ENCODE data around the gene WNK2. TPM values are rescaled to one million over a fixed set of nuclear protein-coding genes. Genes with fewer than 3 reads are reported as not detected.

Gene WNK2
- polyA plus RNA-seq, 1 donor = 80.4 TPM

GRCh38 chr9:93161786-93162562, 22.0 kb upstream of the WNK2 start:
- H3K4me3 ChIP-seq (ENCODE audit: low read length) = no peak overlapping the region
- H3K9me3 ChIP-seq (ENCODE audit: control insufficient read depth, low read depth, low read length) = no peaks in the 10 kb centered on the region
- no peaks in the 10 kb centered on the region for H3K27me3 ChIP-seq (ENCODE audit: control insufficient read depth, insufficient read depth, low read length)
- DNase-seq = no peak
- H3K36me3 ChIP-seq (ENCODE audit: control insufficient read depth, insufficient read depth, low read length) = no peaks in the 10 kb centered on the region
- WGBS (ENCODE audit: insufficient coverage, low lambda C conversion rate) = 0% methylated on average over 1 of the region's 11 CpGs
- H3K27ac ChIP-seq (ENCODE audit: low read length) = no peak overlapping the region
- peaks cover 4% of the 10 kb centered on the region for H3K4me1 ChIP-seq (ENCODE audit: control insufficient read depth, insufficient read depth, low read length)

GRCh38 chr9:93164085-93164484, 19.9 kb upstream of the WNK2 start:
- Histone ChIP-seq H3K27ac (ENCODE audit: low read length) (no peak overlapping the region), H3K4me3 (ENCODE audit: low read length) (no peak overlapping the region), H3K4me1 (ENCODE audit: control insufficient read depth, insufficient read depth, low read length) (peaks cover 6% of the 10 kb centered on the region), H3K27me3 (ENCODE audit: control insufficient read depth, insufficient read depth, low read length) (no peaks in the 10 kb centered on the region), H3K9me3 (ENCODE audit: control insufficient read depth, low read depth, low read length) (no peaks in the 10 kb centered on the region), H3K36me3 (ENCODE audit: control insufficient read depth, insufficient read depth, low read length) (no peaks in the 10 kb centered on the region)
- DNase-seq = no peak
- no CpG with 5 or more reads among the region's 13 CpGs for WGBS (ENCODE audit: insufficient coverage, low lambda C conversion rate)

GRCh38 chr9:93166699-93167098, 17.2 kb upstream of the WNK2 start:
- no peaks in the 10 kb centered on the region for H3K9me3 ChIP-seq (ENCODE audit: control insufficient read depth, low read depth, low read length)
- H3K4me3 ChIP-seq (ENCODE audit: low read length) = no peak overlapping the region
- H3K27me3 ChIP-seq (ENCODE audit: control insufficient read depth, insufficient read depth, low read length) = no peaks in the 10 kb centered on the region
- no peaks in the 10 kb centered on the region for H3K36me3 ChIP-seq (ENCODE audit: control insufficient read depth, insufficient read depth, low read length)
- no peak overlapping the region for H3K27ac ChIP-seq (ENCODE audit: low read length)
- 71% methylated on average over 1 of the region's 7 CpGs for WGBS (ENCODE audit: insufficient coverage, low lambda C conversion rate)
- H3K4me1 ChIP-seq (ENCODE audit: control insufficient read depth, insufficient read depth, low read length) = peaks cover 6% of the 10 kb centered on the region
- DNase-seq = peak in 1 of 2 donors; percentile 75

- H3K27ac ChIP-seq (ENCODE audit: low read length) = no peak overlapping the region
- H3K4me3 ChIP-seq (ENCODE audit: low read length) = no peak overlapping the region
- peaks cover 6% of the 10 kb centered on the region for H3K4me1 ChIP-seq (ENCODE audit: control insufficient read depth, insufficient read depth, low read length)
- no peaks in the 10 kb centered on the region for H3K9me3 ChIP-seq (ENCODE audit: control insufficient read depth, low read depth, low read length)
- no peaks in the 10 kb centered on the region for H3K36me3 ChIP-seq (ENCODE audit: control insufficient read depth, insufficient read depth, low read length)
- H3K27me3 ChIP-seq (ENCODE audit: control insufficient read depth, insufficient read depth, low read length) = no peaks in the 10 kb centered on the region
- WGBS (ENCODE audit: insufficient coverage, low lambda C conversion rate) = no CpG with 5 or more reads among the region's 6 CpGs
- no peak for DNase-seq
Measured at GRCh38 chr9:93167185-93167584, 16.8 kb upstream of the WNK2 start.

- WGBS (ENCODE audit: insufficient coverage, low lambda C conversion rate) = 94% methylated on average over 2 of the region's 4 CpGs
Measured at GRCh38 chr9:93167838-93168237, 16.1 kb upstream of the WNK2 start.

GRCh38 chr9:93168581-93168980, 15.4 kb upstream of the WNK2 start:
- H3K27me3 ChIP-seq (ENCODE audit: control insufficient read depth, insufficient read depth, low read length) = no peaks in the 10 kb centered on the region
- no CpG with 5 or more reads among the region's 5 CpGs for WGBS (ENCODE audit: insufficient coverage, low lambda C conversion rate)
- no peak for DNase-seq
- H3K27ac ChIP-seq (ENCODE audit: low read length) = no peak overlapping the region
- no peaks in the 10 kb centered on the region for H3K36me3 ChIP-seq (ENCODE audit: control insufficient read depth, insufficient read depth, low read length)
- peaks cover 13% of the 10 kb centered on the region for H3K4me1 ChIP-seq (ENCODE audit: control insufficient read depth, insufficient read depth, low read length)
- H3K4me3 ChIP-seq (ENCODE audit: low read length) = no peak overlapping the region
- no peaks in the 10 kb centered on the region for H3K9me3 ChIP-seq (ENCODE audit: control insufficient read depth, low read depth, low read length)

More at GRCh38 chr9:93167838-93168237, 16.1 kb upstream of the WNK2 start:
- H3K9me3 ChIP-seq (ENCODE audit: control insufficient read depth, low read depth, low read length) = no peaks in the 10 kb centered on the region
- peaks cover 6% of the 10 kb centered on the region for H3K4me1 ChIP-seq (ENCODE audit: control insufficient read depth, insufficient read depth, low read length)
- no peaks in the 10 kb centered on the region for H3K27me3 ChIP-seq (ENCODE audit: control insufficient read depth, insufficient read depth, low read length)
- H3K27ac ChIP-seq (ENCODE audit: low read length) = no peak overlapping the region
- no peak for DNase-seq
- H3K36me3 ChIP-seq (ENCODE audit: control insufficient read depth, insufficient read depth, low read length) = no peaks in the 10 kb centered on the region
- no peak overlapping the region for H3K4me3 ChIP-seq (ENCODE audit: low read length)

- Histone ChIP-seq H3K9me3 (ENCODE audit: control insufficient read depth, low read depth, low read length) (no peaks in the 10 kb centered on the region), H3K4me1 (ENCODE audit: control insufficient read depth, insufficient read depth, low read length) (peaks cover 18% of the 10 kb centered on the region), H3K27me3 (ENCODE audit: control insufficient read depth, insufficient read depth, low read length) (no peaks in the 10 kb centered on the region), H3K4me3 (ENCODE audit: low read length) (no peak overlapping the region), H3K36me3 (ENCODE audit: control insufficient read depth, insufficient read depth, low read length) (no peaks in the 10 kb centered on the region), H3K27ac (ENCODE audit: low read length) (no peak overlapping the region)
- WGBS (ENCODE audit: insufficient coverage, low lambda C conversion rate) = no CpG with 5 or more reads among the region's 1 CpG
- no peak for DNase-seq
Measured at GRCh38 chr9:93169444-93169843, 14.5 kb upstream of the WNK2 start.

- Histone ChIP-seq H3K36me3 (ENCODE audit: control insufficient read depth, insufficient read depth, low read length) (no peaks in the 10 kb centered on the region), H3K9me3 (ENCODE audit: control insufficient read depth, low read depth, low read length) (no peaks in the 10 kb centered on the region), H3K27ac (ENCODE audit: low read length) (no peak overlapping the region), H3K4me3 (ENCODE audit: low read length) (no peak overlapping the region), H3K4me1 (ENCODE audit: control insufficient read depth, insufficient read depth, low read length) (peaks cover 18% of the 10 kb centered on the region), H3K27me3 (ENCODE audit: control insufficient read depth, insufficient read depth, low read length) (no peaks in the 10 kb centered on the region)
- no peak for DNase-seq
- 79% methylated on average over 2 of the region's 8 CpGs for WGBS (ENCODE audit: insufficient coverage, low lambda C conversion rate)
Measured at GRCh38 chr9:93170571-93170970, 13.4 kb upstream of the WNK2 start.

- DNase-seq = no peak
- H3K27me3 ChIP-seq (ENCODE audit: control insufficient read depth, insufficient read depth, low read length) = no peaks in the 10 kb centered on the region
- no peak overlapping the region for H3K27ac ChIP-seq (ENCODE audit: low read length)
- H3K4me3 ChIP-seq (ENCODE audit: low read length) = no peak overlapping the region
- 60% methylated on average over 1 of the region's 8 CpGs for WGBS (ENCODE audit: insufficient coverage, low lambda C conversion rate)
- no peaks in the 10 kb centered on the region for H3K36me3 ChIP-seq (ENCODE audit: control insufficient read depth, insufficient read depth, low read length)
- H3K9me3 ChIP-seq (ENCODE audit: control insufficient read depth, low read depth, low read length) = no peaks in the 10 kb centered on the region
- peaks cover 18% of the 10 kb centered on the region for H3K4me1 ChIP-seq (ENCODE audit: control insufficient read depth, insufficient read depth, low read length)
Measured at GRCh38 chr9:93171261-93171990, 12.5 kb upstream of the WNK2 start.

- Histone ChIP-seq H3K4me1 (ENCODE audit: control insufficient read depth, insufficient read depth, low read length) (peaks cover 12% of the 10 kb centered on the region), H3K36me3 (ENCODE audit: control insufficient read depth, insufficient read depth, low read length) (no peaks in the 10 kb centered on the region), H3K9me3 (ENCODE audit: control insufficient read depth, low read depth, low read length) (no peaks in the 10 kb centered on the region), H3K27me3 (ENCODE audit: control insufficient read depth, insufficient read depth, low read length) (no peaks in the 10 kb centered on the region), H3K4me3 (ENCODE audit: low read length) (no peak overlapping the region), H3K27ac (ENCODE audit: low read length) (no peak overlapping the region)
- DNase-seq = no peak
- WGBS (ENCODE audit: insufficient coverage, low lambda C conversion rate) = no CpG with 5 or more reads among the region's 20 CpGs
Measured at GRCh38 chr9:93172666-93173364, 11.1 kb upstream of the WNK2 start.
